ENCODE measurements around the gene PORCN.

DNA sequence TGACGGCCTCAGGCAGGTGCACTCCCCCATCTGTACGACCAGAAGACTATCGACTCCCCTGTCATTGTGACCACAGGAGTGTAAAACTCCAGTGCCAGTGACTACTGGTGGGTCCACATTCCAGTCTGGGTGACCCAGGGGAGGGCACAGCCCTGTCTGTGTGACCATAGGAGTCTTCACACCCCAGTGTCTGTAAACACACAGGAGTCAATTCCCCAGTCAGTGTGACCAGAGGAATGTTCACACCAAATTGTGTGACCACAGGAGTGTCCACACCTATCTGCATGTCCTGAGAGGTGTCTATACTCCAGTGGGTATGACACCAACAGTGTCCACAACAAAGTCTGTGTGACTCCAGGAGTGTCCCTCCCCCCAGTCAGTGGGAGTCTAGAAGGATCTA is 20.8 kb upstream of the PORCN start:
- TF ChIP-seq, protein P1, sequence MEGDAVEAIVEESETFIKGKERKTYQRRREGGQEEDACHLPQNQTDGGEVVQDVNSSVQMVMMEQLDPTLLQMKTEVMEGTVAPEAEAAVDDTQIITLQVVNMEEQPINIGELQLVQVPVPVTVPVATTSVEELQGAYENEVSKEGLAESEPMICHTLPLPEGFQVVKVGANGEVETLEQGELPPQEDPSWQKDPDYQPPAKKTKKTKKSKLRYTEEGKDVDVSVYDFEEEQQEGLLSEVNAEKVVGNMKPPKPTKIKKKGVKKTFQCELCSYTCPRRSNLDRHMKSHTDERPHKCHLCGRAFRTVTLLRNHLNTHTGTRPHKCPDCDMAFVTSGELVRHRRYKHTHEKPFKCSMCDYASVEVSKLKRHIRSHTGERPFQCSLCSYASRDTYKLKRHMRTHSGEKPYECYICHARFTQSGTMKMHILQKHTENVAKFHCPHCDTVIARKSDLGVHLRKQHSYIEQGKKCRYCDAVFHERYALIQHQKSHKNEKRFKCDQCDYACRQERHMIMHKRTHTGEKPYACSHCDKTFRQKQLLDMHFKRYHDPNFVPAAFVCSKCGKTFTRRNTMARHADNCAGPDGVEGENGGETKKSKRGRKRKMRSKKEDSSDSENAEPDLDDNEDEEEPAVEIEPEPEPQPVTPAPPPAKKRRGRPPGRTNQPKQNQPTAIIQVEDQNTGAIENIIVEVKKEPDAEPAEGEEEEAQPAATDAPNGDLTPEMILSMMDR (IDR thresholded peaks at IDR 0.05 in 4 of 5, conservative IDR thresholded peaks at IDR 0.05 in 1 of 5): no peak
- TF ChIP-seq POLR2A (IDR thresholded peaks at IDR 0.05): no peak

Data from gastrocnemius medialis (tissue), 4 donors.